SK-N-SH treated with all-trans-retinoic acid at 6 μM for 48 hours (cell line): Measurements from ENCODE around the gene LTBP3.

ENCODE experiments used
- ATAC-seq: fragments of 200-7000 bp; cut with Tn5 transposase; 3 replicates; pipeline ENCODE4 v1.9.1; 2020; ENCODE audit warnings: mild to moderate bottlenecking, moderate library complexity
- ARNTL ChIP-seq: fragments of 450-650 bp; formaldehyde crosslinking; IDR thresholded peaks from 2 replicates; pipeline ENCODE4 v1.5.0; 2020; ENCODE audit warnings: low read depth, mild to moderate bottlenecking, moderate library complexity, borderline replicate concordance
- BACH2 ChIP-seq: fragments of 250-450 bp; sonication (Bioruptor Pico); IDR thresholded peaks from 2 replicates; pipeline ENCODE4 v1.9.0; 2021; ENCODE audit warnings: mild to moderate bottlenecking, borderline replicate concordance
- CSDC2 ChIP-seq: fragments of 250-450 bp; sonication (Bioruptor Pico); IDR thresholded peaks from 2 replicates; pipeline ENCODE4 v1.5.0; 2020; ENCODE audit warnings: mild to moderate bottlenecking, moderate library complexity
- ESRRG ChIP-seq: fragments of 250-450 bp; sonication (Bioruptor Pico); IDR thresholded peaks from 2 replicates; pipeline ENCODE4 v1.6.1; 2021; ENCODE audit warnings: mild to moderate bottlenecking
- GLIS3 ChIP-seq: fragments of 250-450 bp; sonication (Bioruptor Pico); IDR thresholded peaks from 2 replicates; pipeline ENCODE4 v1.5.0; 2020; ENCODE audit warnings: mild to moderate bottlenecking, moderate library complexity
- ISL1 ChIP-seq: fragments of 250-450 bp; sonication (Bioruptor Pico); IDR thresholded peaks from 2 replicates; pipeline ENCODE4 v2.1.2; 2022; ENCODE audit warnings: mild to moderate bottlenecking, moderate library complexity
- OSR1 ChIP-seq: fragments of 250-450 bp; sonication (Bioruptor Pico); IDR thresholded peaks from 2 replicates; pipeline ENCODE4 v1.8.0; 2022; ENCODE audit warnings: moderate library complexity, mild to moderate bottlenecking, inconsistent platforms
- PPARA ChIP-seq: fragments of 250-450 bp; sonication (Bioruptor Pico); IDR thresholded peaks from 2 replicates; pipeline ENCODE4 v1.5.0; 2020; ENCODE audit warnings: mild to moderate bottlenecking, borderline replicate concordance
- RARB ChIP-seq: fragments of 250-450 bp; sonication (Bioruptor Pico); IDR thresholded peaks from 2 replicates; pipeline ENCODE4 v1.8.0; 2021; ENCODE audit warnings: mild to moderate bottlenecking, moderate library complexity
- SNAI2 ChIP-seq: fragments of 250-450 bp; sonication (Bioruptor Pico); IDR thresholded peaks from 2 replicates; pipeline ENCODE4 v1.5.0; 2020; ENCODE audit warnings: mild to moderate bottlenecking, moderate library complexity
- TCF4 ChIP-seq: fragments of 250-450 bp; sonication (Bioruptor Pico); IDR thresholded peaks from 2 replicates; pipeline ENCODE4 v1.8.0; 2021; ENCODE audit warnings: mild to moderate bottlenecking, moderate library complexity, borderline replicate concordance
- TOX ChIP-seq: fragments of 250-450 bp; sonication (Bioruptor Pico); IDR thresholded peaks from 2 replicates; pipeline ENCODE4 v1.8.0; 2021; ENCODE audit warnings: mild to moderate bottlenecking, moderate library complexity, borderline replicate concordance
- ZC3H10 ChIP-seq: fragments of 250-450 bp; sonication (Bioruptor Pico); IDR thresholded peaks from 2 replicates; pipeline ENCODE4 v1.5.1; 2021; ENCODE audit warnings: mild to moderate bottlenecking, moderate library complexity
- ZFP3 ChIP-seq: fragments of 250-450 bp; sonication (Bioruptor Pico); IDR thresholded peaks from 2 replicates; pipeline ENCODE4 v1.5.0; 2020; ENCODE audit warnings: mild to moderate bottlenecking, moderate library complexity
- ZFP30 ChIP-seq: fragments of 450-650 bp; formaldehyde crosslinking; IDR thresholded peaks from 2 replicates; pipeline ENCODE4 v1.5.0; 2022; ENCODE audit warnings: mild to moderate bottlenecking, moderate library complexity
- ZNF565 ChIP-seq: fragments of 450-650 bp; formaldehyde crosslinking; conservative IDR thresholded peaks from 2 replicates; pipeline ENCODE4 v1.5.0; 2020; ENCODE audit warnings: low read depth, mild to moderate bottlenecking, moderate library complexity
- ZNF70 ChIP-seq: fragments of 450-650 bp; formaldehyde crosslinking; IDR thresholded peaks from 2 replicates; pipeline ENCODE4 v1.5.0; 2020; ENCODE audit warnings: mild to moderate bottlenecking, moderate library complexity
- ZNF8 ChIP-seq: fragments of 450-650 bp; formaldehyde crosslinking; IDR thresholded peaks from 2 replicates; pipeline ENCODE4 v1.5.0; 2020; ENCODE audit warnings: mild to moderate bottlenecking, moderate library complexity
- TF ChIP-seq, protein P1 (sequence below): fragments of 250-450 bp; sonication (Bioruptor Pico); IDR thresholded peaks from 2 replicates; pipeline ENCODE4 v1.8.0; 2021; ENCODE audit warnings: low read depth, mild to moderate bottlenecking, moderate library complexity, borderline replicate concordance
- TF ChIP-seq, protein P2 (sequence below): fragments of 250-450 bp; sonication (Bioruptor Pico); IDR thresholded peaks from 2 replicates; pipeline ENCODE4 v1.8.0; 2020; ENCODE audit warnings: mild to moderate bottlenecking, moderate library complexity, borderline replicate concordance
- TF ChIP-seq, protein P3 (sequence below): fragments of 250-450 bp; sonication (Bioruptor Pico); IDR thresholded peaks from 2 replicates; pipeline ENCODE4 v1.5.1; 2020; ENCODE audit warnings: low read depth, mild to moderate bottlenecking, moderate library complexity
- TF ChIP-seq, protein P4 (sequence below): fragments of 250-450 bp; sonication (Bioruptor Pico); IDR thresholded peaks from 2 replicates; pipeline ENCODE4 v1.5.0; 2020; ENCODE audit warnings: mild to moderate bottlenecking, moderate library complexity
- TF ChIP-seq, protein P5 (sequence below): fragments of 250-450 bp; sonication (Bioruptor Pico); IDR thresholded peaks from 2 replicates; pipeline ENCODE4 v1.5.1; 2021; ENCODE audit warnings: mild to moderate bottlenecking, moderate library complexity

LTBP3 gene

DNA sequence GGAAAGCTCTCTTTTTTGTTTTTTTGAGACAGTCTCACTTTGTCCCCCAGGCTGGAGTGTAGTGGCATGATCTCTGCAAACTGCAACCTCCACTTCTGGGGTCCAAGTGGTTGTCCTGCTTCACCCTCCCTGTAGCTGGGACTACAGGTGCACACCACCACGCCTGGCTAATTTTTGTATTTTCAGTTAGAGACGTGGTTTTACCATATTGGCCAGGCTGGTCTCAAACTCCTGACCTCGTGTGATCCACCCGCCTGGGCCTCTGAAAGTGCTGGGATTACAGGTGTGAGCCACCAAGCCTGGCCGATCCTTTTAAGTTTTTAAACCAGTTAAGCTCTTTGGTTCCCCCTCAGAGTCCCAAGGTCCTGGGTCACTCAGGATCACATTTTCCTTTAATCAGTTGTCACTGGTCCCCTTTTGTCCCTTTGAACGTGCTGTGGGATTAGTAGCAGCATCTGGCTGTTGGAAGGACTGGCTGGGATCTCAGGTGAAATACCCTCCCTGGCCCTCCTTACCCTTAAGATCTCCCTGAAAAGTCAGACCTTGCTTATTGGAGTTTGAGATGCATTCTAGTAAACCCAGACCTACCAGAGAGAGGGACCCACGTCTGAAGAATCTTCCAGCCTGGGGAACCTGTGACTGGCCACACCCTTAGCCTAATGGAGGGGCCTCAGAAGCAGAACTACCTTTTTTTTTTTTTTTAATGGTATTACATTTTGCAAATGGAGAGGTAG lies 51.2 kb downstream of the LTBP3 start:
- ATAC-seq = peak; percentile 14
- TF ChIP-seq, protein P1, sequence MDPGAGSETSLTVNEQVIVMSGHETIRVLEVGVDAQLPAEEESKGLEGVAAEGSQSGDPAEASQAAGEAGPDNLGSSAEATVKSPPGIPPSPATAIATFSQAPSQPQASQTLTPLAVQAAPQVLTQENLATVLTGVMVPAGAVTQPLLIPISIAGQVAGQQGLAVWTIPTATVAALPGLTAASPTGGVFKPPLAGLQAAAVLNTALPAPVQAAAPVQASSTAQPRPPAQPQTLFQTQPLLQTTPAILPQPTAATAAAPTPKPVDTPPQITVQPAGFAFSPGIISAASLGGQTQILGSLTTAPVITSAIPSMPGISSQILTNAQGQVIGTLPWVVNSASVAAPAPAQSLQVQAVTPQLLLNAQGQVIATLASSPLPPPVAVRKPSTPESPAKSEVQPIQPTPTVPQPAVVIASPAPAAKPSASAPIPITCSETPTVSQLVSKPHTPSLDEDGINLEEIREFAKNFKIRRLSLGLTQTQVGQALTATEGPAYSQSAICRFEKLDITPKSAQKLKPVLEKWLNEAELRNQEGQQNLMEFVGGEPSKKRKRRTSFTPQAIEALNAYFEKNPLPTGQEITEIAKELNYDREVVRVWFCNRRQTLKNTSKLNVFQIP = peak; percentile 61
- peak; percentile 19; the same call in 1 of the 2 replicates for TF ChIP-seq SNAI2 (CRISPR knock-in tag)
- peak; percentile 41 for TF ChIP-seq ZNF8 (CRISPR knock-in tag)
- TF ChIP-seq BACH2 (CRISPR knock-in tag) = no peak
- TF ChIP-seq GLIS3 (CRISPR knock-in tag) = peak; percentile 93
- TF ChIP-seq ISL1 (CRISPR knock-in tag) = no peak
- peak; percentile 32; the same call in 1 of the 2 replicates for TF ChIP-seq CSDC2 (CRISPR knock-in tag)
- no peak; the same call in none of the 2 replicates for TF ChIP-seq ESRRG (CRISPR knock-in tag)
- TF ChIP-seq, protein P2, sequence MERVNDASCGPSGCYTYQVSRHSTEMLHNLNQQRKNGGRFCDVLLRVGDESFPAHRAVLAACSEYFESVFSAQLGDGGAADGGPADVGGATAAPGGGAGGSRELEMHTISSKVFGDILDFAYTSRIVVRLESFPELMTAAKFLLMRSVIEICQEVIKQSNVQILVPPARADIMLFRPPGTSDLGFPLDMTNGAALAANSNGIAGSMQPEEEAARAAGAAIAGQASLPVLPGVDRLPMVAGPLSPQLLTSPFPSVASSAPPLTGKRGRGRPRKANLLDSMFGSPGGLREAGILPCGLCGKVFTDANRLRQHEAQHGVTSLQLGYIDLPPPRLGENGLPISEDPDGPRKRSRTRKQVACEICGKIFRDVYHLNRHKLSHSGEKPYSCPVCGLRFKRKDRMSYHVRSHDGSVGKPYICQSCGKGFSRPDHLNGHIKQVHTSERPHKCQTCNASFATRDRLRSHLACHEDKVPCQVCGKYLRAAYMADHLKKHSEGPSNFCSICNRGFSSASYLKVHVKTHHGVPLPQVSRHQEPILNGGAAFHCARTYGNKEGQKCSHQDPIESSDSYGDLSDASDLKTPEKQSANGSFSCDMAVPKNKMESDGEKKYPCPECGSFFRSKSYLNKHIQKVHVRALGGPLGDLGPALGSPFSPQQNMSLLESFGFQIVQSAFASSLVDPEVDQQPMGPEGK = peak; percentile 89
- TF ChIP-seq, protein P3, sequence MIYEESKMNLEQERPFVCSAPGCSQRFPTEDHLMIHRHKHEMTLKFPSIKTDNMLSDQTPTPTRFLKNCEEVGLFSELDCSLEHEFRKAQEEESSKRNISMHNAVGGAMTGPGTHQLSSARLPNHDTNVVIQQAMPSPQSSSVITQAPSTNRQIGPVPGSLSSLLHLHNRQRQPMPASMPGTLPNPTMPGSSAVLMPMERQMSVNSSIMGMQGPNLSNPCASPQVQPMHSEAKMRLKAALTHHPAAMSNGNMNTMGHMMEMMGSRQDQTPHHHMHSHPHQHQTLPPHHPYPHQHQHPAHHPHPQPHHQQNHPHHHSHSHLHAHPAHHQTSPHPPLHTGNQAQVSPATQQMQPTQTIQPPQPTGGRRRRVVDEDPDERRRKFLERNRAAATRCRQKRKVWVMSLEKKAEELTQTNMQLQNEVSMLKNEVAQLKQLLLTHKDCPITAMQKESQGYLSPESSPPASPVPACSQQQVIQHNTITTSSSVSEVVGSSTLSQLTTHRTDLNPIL (CRISPR knock-in tag) = peak; percentile 75; the same call in 1 of the 2 replicates
- TF ChIP-seq, protein P4, sequence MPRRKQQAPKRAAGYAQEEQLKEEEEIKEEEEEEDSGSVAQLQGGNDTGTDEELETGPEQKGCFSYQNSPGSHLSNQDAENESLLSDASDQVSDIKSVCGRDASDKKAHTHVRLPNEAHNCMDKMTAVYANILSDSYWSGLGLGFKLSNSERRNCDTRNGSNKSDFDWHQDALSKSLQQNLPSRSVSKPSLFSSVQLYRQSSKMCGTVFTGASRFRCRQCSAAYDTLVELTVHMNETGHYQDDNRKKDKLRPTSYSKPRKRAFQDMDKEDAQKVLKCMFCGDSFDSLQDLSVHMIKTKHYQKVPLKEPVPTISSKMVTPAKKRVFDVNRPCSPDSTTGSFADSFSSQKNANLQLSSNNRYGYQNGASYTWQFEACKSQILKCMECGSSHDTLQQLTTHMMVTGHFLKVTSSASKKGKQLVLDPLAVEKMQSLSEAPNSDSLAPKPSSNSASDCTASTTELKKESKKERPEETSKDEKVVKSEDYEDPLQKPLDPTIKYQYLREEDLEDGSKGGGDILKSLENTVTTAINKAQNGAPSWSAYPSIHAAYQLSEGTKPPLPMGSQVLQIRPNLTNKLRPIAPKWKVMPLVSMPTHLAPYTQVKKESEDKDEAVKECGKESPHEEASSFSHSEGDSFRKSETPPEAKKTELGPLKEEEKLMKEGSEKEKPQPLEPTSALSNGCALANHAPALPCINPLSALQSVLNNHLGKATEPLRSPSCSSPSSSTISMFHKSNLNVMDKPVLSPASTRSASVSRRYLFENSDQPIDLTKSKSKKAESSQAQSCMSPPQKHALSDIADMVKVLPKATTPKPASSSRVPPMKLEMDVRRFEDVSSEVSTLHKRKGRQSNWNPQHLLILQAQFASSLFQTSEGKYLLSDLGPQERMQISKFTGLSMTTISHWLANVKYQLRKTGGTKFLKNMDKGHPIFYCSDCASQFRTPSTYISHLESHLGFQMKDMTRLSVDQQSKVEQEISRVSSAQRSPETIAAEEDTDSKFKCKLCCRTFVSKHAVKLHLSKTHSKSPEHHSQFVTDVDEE (CRISPR knock-in tag) = no peak
- TF ChIP-seq PPARA = peak; percentile 82
- peak; percentile 90 for TF ChIP-seq TOX (CRISPR knock-in tag)
- TF ChIP-seq ZFP3 (CRISPR knock-in tag) = no peak
- 0 out of 2 replicates have a peak, but pooled peaks have one; percentile 23 for TF ChIP-seq ZNF565 (CRISPR knock-in tag)
- TF ChIP-seq ZNF70 (CRISPR knock-in tag) = no peak; the same call in 1 of the 2 replicates
- peak; percentile 90 for TF ChIP-seq ZC3H10 (CRISPR knock-in tag)
- no peak for TF ChIP-seq OSR1 (CRISPR knock-in tag)
- peak; percentile 44; the same call in 1 of the 2 replicates for TF ChIP-seq TCF4 (CRISPR knock-in tag)
- TF ChIP-seq RARB (CRISPR knock-in tag) = peak; percentile 94
- TF ChIP-seq ZFP30 (CRISPR knock-in tag) = peak; percentile 53
- peak; percentile 85 for TF ChIP-seq ARNTL (CRISPR knock-in tag)
- TF ChIP-seq, protein P5, sequence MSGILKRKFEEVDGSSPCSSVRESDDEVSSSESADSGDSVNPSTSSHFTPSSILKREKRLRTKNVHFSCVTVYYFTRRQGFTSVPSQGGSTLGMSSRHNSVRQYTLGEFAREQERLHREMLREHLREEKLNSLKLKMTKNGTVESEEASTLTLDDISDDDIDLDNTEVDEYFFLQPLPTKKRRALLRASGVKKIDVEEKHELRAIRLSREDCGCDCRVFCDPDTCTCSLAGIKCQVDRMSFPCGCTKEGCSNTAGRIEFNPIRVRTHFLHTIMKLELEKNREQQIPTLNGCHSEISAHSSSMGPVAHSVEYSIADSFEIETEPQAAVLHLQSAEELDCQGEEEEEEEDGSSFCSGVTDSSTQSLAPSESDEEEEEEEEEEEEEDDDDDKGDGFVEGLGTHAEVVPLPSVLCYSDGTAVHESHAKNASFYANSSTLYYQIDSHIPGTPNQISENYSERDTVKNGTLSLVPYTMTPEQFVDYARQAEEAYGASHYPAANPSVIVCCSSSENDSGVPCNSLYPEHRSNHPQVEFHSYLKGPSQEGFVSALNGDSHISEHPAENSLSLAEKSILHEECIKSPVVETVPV (CRISPR knock-in tag) = peak; percentile 96

DNA sequence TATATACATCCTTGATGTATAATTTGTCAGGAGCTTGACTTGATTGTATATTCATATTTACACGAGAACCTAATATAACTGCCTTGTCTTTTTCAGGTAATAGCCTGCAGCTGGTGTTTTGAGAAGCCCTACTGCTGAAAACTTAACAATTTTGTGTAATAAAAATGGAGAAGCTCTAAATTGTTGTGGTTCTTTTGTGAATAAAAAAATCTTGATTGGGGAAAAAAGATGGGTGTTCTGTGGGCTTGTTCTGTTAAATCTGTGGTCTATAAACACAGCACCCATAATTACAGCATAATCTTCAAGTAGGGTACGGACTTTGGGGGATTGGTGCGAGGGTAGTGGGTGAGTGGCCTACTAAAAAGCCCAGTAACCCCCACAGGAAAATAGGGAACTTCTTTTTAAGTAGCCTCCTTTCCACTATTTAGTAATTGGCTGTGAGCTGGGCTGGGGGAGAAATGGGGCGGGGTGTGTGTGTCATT lies 51.8 kb downstream of the LTBP3 start:
- no peak for ATAC-seq
- TF ChIP-seq ZFP30 (CRISPR knock-in tag) (no peak), GLIS3 (CRISPR knock-in tag) (no peak), TCF4 (CRISPR knock-in tag) (no peak), TOX (CRISPR knock-in tag) (0 out of 2 replicates have a peak, but pooled peaks have one; percentile 43), ZFP3 (CRISPR knock-in tag) (no peak), ARNTL (CRISPR knock-in tag) (no peak), ZC3H10 (CRISPR knock-in tag) (peak; percentile 66), OSR1 (CRISPR knock-in tag) (no peak), PPARA (no peak), ISL1 (CRISPR knock-in tag) (no peak), SNAI2 (CRISPR knock-in tag) (no peak)
- TF ChIP-seq, protein P3 (CRISPR knock-in tag) = no peak; the same call in 1 of the 2 replicates
- TF ChIP-seq, protein P2 = peak; percentile 9
